ENCODE results near the gene HEBP2. TPM values are rescaled to one million over a fixed set of nuclear protein-coding genes. Genes with fewer than 3 reads are reported as not detected.
A peak's percentile ranks its signal among the peaks of the same experiment; 100 is the strongest.

The HEBP2 gene
- total and polyA plus RNA-seq, 2 experiments from 2014 or later, result 25.6 to 118 TPM

DNA sequence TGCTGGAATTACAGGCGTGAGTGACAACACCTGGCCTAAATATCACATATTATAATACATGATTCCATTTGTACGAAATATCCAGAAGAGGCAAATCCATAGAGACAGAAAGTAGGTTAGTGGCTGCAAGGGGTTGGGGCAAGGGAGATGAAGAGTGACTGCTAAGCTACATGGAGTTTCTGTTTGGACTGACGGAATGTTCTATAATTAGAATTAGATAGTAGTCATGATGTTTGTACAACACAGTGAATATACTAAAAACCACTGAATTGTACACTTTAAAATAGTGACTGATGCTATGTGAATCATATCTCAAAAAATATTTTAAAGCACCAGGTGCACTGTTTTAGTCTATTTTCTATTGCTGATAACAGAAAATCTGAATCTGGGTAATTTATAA, 3.7 kb upstream of the HEBP2 start (continued):
- TF ChIP-seq ETS1 (IDR thresholded peaks at IDR 0.05) (no peak), ZNF331 (CRISPR knock-in tag; IDR thresholded peaks at IDR 0.05; ENCODE audit: low read depth) (no peak), POLR2AphosphoS5 (IDR thresholded peaks at IDR 0.05; ENCODE audit: low read depth) (no peak), CREB1 (CRISPR knock-in tag; IDR thresholded peaks at IDR 0.05; ENCODE audit: low read depth) (no peak), ZNF114 (CRISPR knock-in tag; IDR thresholded peaks at IDR 0.05) (no peak), EZH2 (IDR thresholded peaks at IDR 0.05; ENCODE audit: low read depth, unreplicated experiment) (no peak), CTCF (conservative IDR thresholded peaks at IDR 0.05; ENCODE audit: low read depth in 2 of 2) (no peak), STAT1 (IDR thresholded peaks at IDR 0.05; ENCODE audit: unreplicated experiment) (no peak), NANOG (IDR thresholded peaks at IDR 0.05; ENCODE audit: borderline replicate concordance) (no peak)

DNA sequence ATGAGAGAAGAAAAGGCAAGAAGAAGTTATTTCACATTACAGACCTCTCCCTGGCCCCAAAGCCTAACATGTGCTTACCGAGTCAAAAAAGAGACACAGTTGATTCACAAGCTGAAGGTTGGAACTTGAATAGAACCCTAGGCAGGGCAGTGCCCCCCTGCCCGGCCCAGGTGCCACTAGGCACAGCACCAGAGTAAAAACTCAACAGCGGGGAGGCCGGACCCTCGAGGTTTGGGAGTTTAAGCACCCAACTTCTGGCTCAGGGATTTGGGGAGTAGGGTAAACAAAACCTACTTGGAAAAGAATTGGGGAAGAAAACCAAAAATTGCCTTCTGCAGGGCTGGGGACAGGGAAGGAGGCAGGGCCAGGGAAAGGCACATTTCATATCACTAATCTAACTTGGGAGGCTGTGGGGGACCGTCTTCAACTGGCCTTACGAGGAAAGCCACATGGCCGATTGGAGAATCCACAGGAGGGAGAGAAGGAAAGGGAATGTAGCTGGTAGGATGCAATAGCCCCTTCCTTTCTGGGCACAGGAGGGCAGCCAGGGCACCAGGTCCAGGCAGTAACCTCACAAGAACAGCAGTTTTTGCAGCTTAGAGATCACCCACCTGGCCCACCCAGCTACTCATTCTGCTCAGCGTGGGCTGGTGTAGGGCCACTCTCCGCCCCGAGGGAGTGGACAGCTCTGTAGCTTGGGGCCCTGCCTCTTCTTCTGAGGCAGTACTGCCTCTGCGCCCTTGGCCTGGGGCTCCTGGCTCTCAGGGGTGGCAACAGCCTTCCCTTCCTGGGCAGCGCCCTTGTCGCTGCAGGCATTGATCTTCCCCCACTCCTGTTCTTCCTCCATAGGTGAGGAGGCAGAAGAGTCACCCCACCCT, 1.8 kb upstream of the HEBP2 start:
- Histone ChIP-seq H4K20me1 (replicated peaks; ENCODE audit: insufficient read depth) (no peaks in the 10 kb centered on the region), H3K4me2 (no peak overlapping the region), H3K36me3 (ENCODE audit: insufficient read depth) (peaks cover 13% of the 10 kb centered on the region), H3K4me1 (ENCODE audit: insufficient read depth) (no peaks in the 10 kb centered on the region; the same call in 1 of the 2 replicates), H3K79me2 (replicated peaks; ENCODE audit: insufficient read depth) (no peaks in the 10 kb centered on the region), H3K27ac (ENCODE audit: low read depth) (no peak overlapping the region), H3F3A (replicated peaks; ENCODE audit: low read depth) (no peaks in the 10 kb centered on the region; the same call in 1 of the 2 replicates), H3K27me3 (ENCODE audit: insufficient read depth) (no peaks in the 10 kb centered on the region), H2AFZ (peak overlapping the region; percentile 64; the same call in 1 of the 2 replicates), H3K4me3 (no peak overlapping the region), H3K9me2 (ENCODE audit: insufficient read depth) (no peaks in the 10 kb centered on the region)
- peaks cover 6% of the 10 kb centered on the region for H3K27me3 Mint-ChIP-seq (ENCODE audit: insufficient read depth, low read depth, poor library complexity)
- no peaks in the 10 kb centered on the region for H3K9me3 Mint-ChIP-seq
- H3K4me3 Mint-ChIP-seq, result no peak overlapping the region; the same call in 2 of the 3 replicates
- H3K4me1 Mint-ChIP-seq, result peaks cover 5% of the 10 kb centered on the region
- H3K27ac Mint-ChIP-seq, result no peak overlapping the region
- DNase-seq (ENCODE audit: low spot score), result no peak
- peaks cover 19% of the 10 kb centered on the region for H3K36me3 Mint-ChIP-seq (ENCODE audit: low read depth)
- ATAC-seq, result no peak
- no peak for TF ChIP-seq EZH2phosphoT487 (IDR thresholded peaks at IDR 0.05; ENCODE audit: unreplicated experiment)
- TF ChIP-seq NANOG (IDR thresholded peaks at IDR 0.05; ENCODE audit: borderline replicate concordance), result no peak
- no peak for TF ChIP-seq CTCF (conservative IDR thresholded peaks at IDR 0.05; ENCODE audit: low read depth in 2 of 2)
- TF ChIP-seq POLR2AphosphoS5 (IDR thresholded peaks at IDR 0.05; ENCODE audit: low read depth), result no peak
- TF ChIP-seq STAT1 (IDR thresholded peaks at IDR 0.05; ENCODE audit: unreplicated experiment), result no peak
- TF ChIP-seq, protein P1, sequence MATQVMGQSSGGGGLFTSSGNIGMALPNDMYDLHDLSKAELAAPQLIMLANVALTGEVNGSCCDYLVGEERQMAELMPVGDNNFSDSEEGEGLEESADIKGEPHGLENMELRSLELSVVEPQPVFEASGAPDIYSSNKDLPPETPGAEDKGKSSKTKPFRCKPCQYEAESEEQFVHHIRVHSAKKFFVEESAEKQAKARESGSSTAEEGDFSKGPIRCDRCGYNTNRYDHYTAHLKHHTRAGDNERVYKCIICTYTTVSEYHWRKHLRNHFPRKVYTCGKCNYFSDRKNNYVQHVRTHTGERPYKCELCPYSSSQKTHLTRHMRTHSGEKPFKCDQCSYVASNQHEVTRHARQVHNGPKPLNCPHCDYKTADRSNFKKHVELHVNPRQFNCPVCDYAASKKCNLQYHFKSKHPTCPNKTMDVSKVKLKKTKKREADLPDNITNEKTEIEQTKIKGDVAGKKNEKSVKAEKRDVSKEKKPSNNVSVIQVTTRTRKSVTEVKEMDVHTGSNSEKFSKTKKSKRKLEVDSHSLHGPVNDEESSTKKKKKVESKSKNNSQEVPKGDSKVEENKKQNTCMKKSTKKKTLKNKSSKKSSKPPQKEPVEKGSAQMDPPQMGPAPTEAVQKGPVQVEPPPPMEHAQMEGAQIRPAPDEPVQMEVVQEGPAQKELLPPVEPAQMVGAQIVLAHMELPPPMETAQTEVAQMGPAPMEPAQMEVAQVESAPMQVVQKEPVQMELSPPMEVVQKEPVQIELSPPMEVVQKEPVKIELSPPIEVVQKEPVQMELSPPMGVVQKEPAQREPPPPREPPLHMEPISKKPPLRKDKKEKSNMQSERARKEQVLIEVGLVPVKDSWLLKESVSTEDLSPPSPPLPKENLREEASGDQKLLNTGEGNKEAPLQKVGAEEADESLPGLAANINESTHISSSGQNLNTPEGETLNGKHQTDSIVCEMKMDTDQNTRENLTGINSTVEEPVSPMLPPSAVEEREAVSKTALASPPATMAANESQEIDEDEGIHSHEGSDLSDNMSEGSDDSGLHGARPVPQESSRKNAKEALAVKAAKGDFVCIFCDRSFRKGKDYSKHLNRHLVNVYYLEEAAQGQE (IDR thresholded peaks at IDR 0.05; ENCODE audit: unreplicated experiment), result no peak
- no peak for TF ChIP-seq JUNB (IDR thresholded peaks at IDR 0.05; ENCODE audit: unreplicated experiment)
- no peak for TF ChIP-seq ZNF331 (CRISPR knock-in tag; IDR thresholded peaks at IDR 0.05; ENCODE audit: low read depth)
- TF ChIP-seq EZH2 (IDR thresholded peaks at IDR 0.05; ENCODE audit: low read depth, unreplicated experiment), result no peak
- TF ChIP-seq CREB1 (CRISPR knock-in tag; IDR thresholded peaks at IDR 0.05; ENCODE audit: low read depth), result no peak
- no peak for TF ChIP-seq ZNF114 (CRISPR knock-in tag; IDR thresholded peaks at IDR 0.05)
- TF ChIP-seq ETS1 (IDR thresholded peaks at IDR 0.05), result no peak
